Smooth muscle cell of the brain vasculature (primary cell): ENCODE measurements around the gene ENAM.
"Not testable (repeated sequence)": the region's sequence is repeated elsewhere in the genome, so short reads cannot be mapped to it uniquely, and the experiment has no call there.

Source experiments
- DNase-seq: peaks from one replicate; pipeline ENCODE4 v3.0.0-alpha.2; 2012; ENCODE audit warnings: low read depth, low spot score

ENAM gene

DNA sequence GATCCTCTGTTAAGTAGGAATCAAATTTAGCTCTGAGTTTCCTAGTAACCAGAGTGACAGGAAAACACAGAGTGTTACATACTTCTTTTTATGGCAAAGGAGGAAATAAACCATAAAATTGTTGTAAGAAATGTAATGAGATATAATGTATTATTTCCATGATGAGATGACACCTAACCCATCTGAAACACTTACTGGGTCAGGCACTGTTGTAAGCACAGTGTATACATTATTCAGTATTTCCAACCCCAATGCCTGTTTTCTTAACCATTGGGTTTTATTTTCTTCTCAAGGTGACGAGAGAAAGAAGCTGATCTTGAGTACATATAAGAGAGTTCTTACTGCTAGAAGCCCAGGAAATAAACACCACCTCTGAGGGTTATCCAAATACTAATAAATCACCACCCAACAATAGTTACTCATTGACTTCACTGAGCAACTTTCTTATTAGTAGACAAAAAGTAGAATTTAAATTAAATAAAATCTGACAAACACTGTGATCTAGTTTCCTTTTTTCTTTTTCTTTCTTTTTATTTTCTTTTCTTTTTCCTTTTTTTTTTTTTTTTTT, 4.2 kb upstream of the ENAM start:
- no peak for DNase-seq

DNA sequence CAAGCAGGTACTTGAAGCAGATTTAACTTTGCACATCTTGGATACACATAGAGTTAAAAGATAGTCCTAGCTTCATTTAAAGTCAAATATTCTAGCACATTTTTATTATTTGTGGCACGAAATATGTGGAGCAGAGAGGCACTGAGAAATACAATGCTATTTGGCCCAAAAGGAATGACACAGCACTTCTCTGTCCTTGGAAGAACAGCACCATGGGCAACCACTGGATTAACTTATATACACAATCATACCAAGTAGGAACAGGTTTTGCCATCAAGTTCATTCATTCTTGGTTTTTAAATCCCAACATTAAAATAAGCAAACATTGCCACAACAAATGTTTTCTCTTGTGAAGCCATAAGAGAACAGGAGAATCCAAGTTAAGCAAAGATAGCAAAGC, 924 bp upstream of the ENAM start:
- DNase-seq, result no peak

DNA sequence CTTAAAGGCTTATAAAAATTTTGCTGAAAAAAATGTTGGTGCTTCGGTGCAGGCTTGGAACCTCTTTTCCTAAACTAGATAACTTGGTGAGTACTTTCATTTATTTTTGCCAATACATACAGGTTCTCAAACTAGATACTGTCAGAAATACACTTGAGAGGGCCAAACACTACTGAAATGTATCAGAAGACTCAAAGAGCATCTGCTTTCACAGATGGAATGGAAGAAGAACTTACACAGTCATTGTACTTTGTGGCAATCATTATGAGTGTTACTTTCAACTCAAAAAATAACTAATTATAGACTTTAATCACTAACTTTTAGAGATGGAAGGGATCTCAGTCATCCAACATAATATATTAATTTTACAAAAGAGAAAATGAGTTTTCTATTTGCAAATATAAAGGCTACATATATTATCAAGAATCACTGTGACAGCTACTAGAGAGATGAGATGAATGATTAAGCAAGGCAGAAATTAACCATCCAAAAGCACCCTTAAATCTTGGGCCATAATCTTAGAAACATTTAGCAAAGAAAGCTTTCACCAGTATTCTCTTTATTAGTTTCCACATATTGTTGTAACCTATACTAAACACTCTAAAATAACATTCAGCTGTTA, 1.0 kb downstream of the ENAM start:
- DNase-seq, result no peak

DNA sequence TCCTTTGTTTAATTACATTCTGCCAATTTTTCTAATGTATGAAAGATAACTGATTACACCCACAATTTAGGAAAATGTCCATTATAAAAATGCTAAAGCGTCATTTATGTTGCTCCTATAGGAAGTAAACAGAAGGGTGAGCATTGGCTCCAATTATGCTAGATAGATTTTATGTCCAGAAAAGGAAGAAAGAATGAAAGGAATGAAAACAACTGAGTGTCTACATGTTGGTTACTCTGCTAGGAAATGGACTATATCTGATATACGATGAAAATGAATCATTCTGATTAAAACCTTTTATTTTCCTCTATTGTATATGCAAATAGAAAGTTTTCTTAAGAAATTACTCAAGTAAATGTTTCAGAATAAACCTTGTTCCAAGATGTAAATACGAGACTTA, 1.6 kb downstream of the ENAM start:
- no peak for DNase-seq

DNA sequence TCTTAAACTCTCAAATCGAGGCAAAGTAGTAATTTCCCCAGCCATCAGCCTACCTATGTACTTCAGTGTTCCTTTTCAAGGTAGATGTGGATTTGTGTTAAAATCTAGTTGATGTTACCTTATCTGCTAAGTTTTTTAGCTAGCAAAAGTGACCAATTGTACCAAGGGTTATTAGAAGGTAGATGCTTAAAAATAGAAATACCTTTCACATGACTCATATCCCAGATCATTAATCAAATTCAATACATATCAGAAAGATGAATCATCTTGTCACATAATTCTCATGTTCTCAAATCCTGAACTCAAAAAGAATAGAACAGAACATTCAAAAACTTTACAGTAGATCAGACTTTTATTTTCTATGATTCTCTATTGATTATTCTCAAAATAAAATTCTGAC, 3.5 kb downstream of the ENAM start:
- no peak for DNase-seq

DNA sequence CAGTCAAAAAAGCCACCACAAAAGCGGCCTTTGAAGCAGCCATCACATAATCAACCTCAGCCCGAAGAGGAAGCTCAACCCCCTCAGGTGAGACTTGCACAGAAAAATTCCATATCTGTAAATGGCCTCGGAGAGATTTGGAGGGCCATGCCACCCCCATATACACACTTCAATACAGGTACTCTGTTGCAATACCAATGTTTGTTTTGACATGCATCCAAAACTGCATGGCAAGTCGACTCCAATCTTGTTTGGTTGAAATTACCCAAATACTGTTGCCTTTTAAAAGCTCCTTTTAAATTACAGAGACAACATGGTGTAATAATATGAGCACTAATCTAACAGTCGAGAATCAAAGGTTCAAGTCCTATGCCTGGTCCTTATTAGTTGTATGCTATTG, 5.9 kb downstream of the ENAM start:
- DNase-seq, result no peak

DNA sequence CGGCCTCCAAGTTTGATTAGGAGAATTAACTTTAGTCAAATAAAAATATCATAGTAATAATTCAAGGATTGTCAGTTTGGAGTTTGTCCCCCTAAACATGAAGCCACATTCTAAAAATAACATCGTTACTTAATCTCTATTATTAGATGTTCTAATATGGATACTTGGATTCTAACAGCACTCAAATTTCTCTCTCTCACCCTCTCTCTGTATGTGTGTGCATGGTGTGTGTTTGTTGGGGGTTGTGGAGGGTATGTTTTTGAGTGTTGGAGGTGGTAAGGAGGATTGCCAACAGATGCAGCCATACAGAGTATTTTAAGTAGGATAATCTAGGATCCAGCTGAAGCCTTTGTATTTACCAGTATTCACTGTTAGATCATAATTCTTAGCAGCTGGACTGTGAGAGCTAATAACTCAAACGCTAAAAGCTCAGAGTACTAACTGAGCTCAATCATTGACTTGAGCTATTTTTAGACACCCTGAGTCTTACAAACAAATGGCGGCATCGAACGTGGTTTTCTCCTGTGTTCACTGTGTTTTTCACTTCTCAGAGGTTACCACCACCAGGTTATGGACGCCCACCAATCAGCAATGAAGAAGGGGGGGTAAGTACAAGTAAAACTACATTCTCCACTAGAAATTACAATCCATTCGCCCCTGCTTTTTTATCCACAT, 8.8 kb downstream of the ENAM start:
- no peak for DNase-seq

DNA sequence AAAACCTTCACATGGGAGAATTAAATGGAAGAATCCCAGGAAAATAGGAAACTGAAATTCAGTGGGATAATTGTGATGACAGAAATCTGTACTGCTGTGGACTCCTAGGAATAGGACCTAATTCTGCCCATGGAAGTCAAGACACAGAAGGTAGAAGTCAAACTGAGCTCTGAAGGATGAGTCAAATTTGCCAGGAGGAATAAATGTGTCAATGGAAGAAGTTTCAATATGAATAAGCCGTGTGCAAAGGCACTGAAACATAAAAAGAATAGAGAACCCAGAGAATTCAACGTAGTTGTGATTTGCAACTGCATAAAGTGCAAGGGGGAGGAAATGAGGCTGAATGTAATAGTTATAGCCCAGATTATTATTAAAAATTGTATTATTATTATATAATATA, 11.6 kb downstream of the ENAM start:
- DNase-seq, result no peak

DNA sequence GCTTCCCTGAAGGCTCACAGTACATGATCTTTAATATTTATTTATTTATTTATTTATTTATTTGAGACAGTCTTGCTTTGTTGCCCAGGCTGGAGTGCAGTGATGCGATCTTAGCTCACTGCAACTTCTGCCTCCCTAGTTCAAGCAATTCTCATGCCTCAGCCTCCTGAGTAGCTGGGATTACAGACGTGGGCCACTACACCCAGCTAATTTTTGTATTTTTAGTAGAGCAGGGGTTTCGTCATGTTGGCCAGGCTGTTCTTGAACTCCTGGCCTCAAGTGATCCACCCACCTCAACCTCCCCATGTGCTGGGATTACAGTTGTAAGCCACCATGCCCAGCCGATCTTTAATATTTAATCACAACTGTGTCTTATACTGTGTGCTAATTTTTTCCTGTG, 22.2 kb downstream of the ENAM start:
- not testable (repeated sequence) for DNase-seq

DNA sequence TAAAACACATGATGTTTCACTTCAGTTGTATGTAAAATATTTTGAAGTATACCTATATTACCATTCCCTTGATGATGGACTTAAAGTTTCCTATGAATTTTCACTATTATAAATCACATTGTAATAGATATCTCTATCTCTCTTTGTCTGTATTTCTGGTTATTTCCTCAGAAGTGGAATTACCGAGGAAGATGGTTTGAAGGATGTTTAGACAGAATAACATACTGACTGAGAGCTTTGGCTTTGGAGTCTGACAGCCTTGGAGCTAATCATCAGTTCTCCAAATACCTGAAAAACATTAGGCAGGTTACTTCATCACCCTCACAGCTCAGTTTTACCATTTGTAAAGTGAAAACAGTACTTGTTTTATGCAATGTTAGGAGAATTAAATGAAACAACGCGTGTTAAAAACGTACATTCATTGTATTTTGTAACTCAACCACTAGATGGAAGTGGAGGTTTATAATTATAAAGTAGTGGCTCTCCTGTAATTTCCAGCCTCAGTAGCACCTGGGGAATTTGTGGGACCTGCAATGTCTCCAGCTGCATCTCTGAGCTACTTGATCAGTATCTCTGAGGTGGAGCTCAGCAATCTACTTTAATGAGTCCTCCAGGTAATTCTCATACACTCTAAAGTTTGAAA, 23.4 kb downstream of the ENAM start:
- DNase-seq, result peak; percentile 6

DNA sequence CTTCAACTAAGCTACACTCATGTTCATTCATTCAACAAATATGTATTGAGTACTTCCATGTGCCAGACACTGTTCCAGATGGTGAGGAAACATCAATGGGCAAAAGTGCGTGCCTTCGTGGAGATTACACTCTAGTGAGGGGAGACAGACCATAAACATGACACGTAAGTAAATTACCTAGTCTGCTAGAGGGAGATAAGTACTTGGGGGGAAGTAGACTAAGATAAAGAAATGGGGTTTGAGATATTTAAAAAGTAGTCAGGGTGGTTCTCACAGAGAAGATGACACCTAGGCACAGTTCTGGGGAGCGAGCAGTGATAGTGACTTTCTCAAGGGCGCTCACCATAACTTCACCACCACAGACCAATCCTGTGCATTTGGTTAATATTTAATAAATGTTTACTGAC, 26.1 kb downstream of the ENAM start:
- no peak for DNase-seq

DNA sequence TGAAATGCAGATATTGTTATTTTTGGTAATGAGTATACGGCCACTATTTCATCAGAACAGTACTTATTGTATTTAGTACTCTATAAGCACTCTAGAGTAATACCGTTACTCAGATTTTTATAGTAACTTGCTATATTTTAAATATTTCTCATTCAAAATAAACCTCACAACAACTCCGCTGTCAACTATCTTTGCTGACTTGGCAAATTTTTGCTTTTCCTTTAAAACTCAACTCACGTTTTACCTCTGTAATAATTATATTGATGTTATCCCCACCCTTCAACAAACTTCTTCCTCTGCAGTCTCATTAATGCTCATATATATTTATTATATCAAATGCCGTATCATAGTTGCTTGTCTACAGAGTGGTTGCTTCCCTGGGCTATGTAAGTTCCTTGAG, 28.8 kb downstream of the ENAM start:
- no peak for DNase-seq

DNA sequence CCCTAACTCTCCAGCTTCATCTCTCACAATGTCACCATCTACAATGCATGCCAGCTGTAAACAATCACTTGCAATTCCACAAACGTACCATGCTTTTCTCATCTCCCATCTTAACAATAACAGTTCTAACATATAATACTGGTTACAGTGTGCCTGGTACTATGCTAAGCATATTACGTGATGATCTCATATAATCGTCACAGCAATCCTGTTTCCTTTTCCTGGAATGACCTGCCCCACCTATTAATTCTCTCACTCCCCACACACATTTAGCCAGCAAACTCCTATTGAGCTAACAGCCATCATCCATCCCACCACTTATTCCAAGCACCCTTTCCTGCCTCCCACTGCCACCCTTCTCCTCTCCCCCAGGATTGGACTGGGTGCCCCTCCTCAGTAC, 29.9 kb downstream of the ENAM start:
- no peak for DNase-seq

DNA sequence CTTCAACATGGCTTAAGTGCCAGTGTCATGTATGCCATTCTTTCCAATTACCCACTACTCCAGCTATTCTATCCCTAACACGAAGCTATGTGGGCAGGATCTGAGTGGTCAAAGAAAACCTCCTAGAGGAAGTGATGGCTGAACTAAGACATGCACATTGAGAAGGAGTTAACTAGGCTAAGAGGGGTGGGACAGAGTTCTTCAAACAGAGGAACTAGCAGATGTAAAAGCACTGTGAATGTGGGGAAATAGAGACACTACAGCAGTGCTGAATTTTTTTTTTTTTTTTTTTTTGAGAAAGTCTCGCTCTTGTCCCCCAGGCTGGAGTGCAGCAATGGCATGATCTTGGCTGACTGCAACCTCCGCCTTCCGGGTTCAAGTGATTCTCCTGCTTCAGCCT, 31.6 kb downstream of the ENAM start:
- DNase-seq, result no peak

DNA sequence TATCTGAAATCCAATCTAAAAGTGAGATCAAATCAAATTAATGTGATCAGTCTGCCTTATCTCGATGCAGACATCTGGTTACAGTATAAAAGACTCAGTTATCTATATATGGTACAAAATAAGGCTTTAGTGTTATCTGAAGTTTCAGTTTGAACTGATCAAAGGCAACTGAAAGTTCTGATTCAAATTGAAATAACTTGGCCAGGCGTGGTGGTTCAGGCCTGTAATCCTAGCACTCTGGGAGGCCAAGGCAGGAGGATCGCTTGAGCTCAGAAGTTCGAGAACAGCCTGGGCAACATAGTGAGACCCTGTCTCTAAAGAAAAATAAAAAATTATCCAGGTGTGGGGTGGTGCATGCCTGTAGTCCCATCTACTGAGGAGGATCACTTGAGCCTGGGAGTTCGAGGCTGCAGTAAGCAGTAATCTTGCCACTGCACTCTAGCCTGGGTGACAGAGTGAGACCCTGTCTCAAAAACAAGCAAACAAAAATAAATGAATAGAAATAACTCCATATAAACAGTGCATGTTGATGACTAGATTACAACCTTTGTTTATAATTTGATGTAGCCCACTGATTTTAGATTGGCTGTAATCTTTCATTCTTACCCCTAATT, 32.9 kb downstream of the ENAM start:
- not testable (repeated sequence) for DNase-seq

DNA sequence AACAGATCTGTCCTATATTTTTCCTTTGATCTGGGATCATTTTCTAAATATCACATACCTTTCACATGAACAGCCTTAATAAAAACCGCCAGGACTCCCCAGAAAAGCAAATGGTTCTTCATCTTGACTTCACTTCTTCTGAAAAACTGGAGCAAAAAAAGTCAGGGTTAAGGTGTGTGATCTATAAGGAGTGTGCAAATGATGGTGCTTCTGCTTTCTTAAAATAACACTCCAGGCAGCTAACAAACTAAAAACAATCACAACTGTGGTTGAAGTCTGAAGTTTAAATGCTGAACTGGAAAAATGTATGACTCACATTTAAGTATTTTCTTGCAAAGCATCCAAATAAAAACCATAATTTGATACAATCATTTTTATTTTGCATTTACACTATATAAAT, 37.8 kb downstream of the ENAM start, which contains the start of gene JCHAIN:
TSS of gene JCHAIN (minus strand) at position 140 of the 400 bp plus-strand sequence. CDS start at position 122, 18 bp downstream.
- no peak for DNase-seq

DNA sequence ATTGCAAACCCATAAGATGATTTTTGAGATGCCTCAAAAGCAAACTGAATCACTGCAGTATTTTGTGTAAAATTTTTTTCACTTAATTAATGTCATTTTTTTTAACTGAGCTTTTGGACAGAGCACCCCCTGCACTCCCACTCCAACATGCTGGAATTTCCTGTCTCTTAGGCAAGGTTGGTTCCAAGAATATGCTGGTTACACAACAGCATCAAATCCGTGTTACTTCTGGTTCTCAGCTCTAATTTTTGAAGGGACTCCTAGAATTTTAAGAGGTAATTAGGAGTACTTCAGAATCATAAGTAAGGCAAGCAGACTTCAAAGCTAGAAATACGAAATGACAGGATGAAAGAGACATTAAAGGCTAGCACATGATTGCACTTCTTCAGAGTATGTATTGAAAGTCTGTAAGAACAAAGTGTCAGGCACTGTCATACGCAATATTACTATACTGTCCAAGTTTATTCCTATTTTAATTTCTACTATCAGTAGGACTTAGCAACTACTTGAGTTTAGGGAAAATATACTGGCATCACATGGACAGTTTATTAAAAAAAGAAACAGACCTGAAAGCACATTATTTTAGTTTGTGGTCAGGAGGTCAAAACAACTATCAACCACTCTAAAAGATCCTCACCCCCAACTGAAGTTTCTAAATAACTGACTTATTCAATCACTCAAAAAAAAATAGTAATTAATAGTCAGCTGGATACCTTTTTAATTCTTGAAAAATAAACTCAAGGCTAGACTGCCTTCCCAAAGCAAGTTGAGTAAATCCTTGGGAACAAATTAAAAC, 39.4 kb downstream of the ENAM start:
- DNase-seq, result no peak

DNA sequence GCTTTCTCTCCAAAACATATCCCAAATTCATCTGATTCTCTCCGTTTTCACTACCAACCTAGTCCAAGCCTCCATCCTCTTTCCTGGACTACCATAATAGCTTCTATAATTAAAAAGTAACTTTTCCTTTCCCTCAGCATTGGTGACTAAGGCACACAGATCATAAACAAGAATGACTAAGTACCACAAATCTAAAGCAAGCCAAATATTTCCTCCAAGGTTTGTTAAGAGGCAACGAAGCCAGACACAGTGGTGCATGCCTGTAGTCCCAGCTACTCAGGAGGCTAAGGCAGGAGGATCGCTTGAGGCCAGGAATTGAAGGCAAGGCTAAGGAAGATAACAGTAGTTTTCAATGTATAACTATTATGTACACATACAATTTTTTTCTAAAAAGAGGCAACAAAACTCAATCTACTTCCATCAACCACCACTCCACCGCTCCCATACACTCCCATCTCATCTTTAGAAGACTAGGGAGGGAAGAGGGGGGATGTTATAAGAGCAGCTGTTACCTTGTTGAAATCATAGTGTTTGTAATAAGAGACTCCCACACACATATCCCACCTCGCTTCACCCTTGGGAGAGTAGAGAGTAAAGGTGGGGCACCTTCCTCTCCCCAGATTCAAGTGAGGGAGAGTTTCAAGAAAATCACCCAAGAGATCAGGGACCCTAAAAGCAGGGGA, 41.9 kb downstream of the ENAM start:
- DNase-seq, result no peak

DNA sequence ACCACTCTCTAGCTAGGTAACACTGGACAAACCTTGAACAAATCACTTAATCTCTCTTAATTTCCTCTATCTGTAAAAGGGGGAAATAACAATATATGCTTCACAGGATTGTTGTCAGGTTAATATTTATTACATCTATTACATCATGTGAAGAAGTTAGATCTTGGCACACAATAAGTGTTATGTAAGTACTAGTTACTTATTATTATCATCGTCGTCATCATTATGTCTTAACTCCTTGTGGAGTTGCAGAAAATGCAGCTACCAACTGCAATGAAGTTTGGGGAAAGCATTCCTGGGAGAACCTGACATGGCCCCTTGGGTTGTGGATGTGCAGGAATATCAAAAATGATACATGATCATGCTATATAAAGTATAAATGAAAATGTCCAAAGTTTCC, 42.5 kb downstream of the ENAM start:
- no peak for DNase-seq

DNA sequence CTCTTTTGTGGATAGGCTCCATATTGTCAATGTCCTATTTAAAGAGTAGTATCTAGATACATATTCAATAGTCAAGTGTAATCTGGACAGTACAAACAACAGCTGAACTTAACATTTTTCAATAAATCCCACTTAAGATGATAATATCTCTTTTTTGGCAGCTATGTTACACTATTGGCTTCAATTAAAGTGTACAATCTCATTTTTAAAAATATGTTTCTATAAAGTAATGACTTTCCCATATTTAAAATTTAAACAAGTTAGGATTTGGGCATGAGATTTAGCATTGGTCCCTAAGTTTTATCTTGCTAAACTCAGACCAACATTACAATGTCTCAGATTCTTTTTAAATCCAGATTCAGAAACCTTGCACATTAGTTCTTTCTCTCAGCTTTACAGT, 45.6 kb downstream of the ENAM start:
- DNase-seq, result no peak

DNA sequence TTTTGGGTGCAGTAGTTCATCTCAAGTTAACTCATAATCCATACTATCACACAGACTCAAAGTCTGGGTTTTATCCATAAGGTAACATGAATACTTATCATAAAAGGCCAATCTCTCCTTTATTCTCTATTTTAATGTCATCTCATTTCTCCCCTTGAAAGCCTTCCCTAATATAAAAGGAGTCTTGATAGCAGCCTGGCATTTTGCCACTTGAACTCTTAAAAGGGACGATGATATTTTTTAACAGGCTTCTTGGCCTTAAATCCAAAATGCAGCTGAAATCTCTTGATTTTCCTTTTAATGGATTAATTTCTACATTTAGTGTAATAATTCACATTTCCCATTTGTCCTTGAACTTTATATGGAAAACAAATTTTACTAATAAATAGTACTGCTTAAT, 46.2 kb downstream of the ENAM start:
- DNase-seq, result no peak
